KMS-11 (cell line): ENCODE results near the gene GALNS.

Experiments used
- H2AFZ ChIP-seq: fragments of 200-600 bp; sonication (generic); 2 replicates; pipeline ENCODE4 v1.6.1; 2016; ENCODE audit warnings: antibody characterized with exemption, mixed run types, low read depth
- H3K27ac ChIP-seq: fragments of 200-600 bp; sonication (generic); 2 replicates; pipeline ENCODE4 v1.6.1; 2016; ENCODE audit warnings: mild to moderate bottlenecking, mixed run types
- H3K27me3 ChIP-seq: fragments of 200-600 bp; sonication (generic); 2 replicates; pipeline ENCODE4 v1.6.1; 2017; ENCODE audit warnings: mild to moderate bottlenecking, low read depth, mixed run types, moderate library complexity; ENCODE audit not compliant: insufficient read depth
- H3K36me3 ChIP-seq: fragments of 200-600 bp; sonication (generic); 2 replicates; pipeline ENCODE4 v1.6.1; 2017; ENCODE audit warnings: mild to moderate bottlenecking, mixed run types; ENCODE audit not compliant: insufficient read depth
- H3K4me1 ChIP-seq: fragments of 200-600 bp; sonication (generic); 2 replicates; pipeline ENCODE4 v1.6.1; 2016; ENCODE audit warnings: mild to moderate bottlenecking, low read depth, mixed run types; ENCODE audit not compliant: poor library complexity, severe bottlenecking
- H3K4me2 ChIP-seq: fragments of 200-600 bp; sonication (generic); 2 replicates; pipeline ENCODE4 v1.7.0; 2016; ENCODE audit warnings: mild to moderate bottlenecking, mixed run types
- H3K4me3 ChIP-seq: fragments of 200-600 bp; sonication (generic); IDR thresholded peaks from 2 replicates; pipeline ENCODE4 v1.6.1; 2017; ENCODE audit warnings: low read depth, low read length, mixed read lengths; ENCODE audit not compliant: insufficient read depth
- H3K79me2 ChIP-seq: fragments of 200-600 bp; sonication (generic); 2 replicates; pipeline ENCODE4 v1.6.1; 2016; ENCODE audit warnings: low read depth, mixed run types; ENCODE audit not compliant: insufficient read depth
- H3K9ac ChIP-seq: fragments of 200-600 bp; sonication (generic); 2 replicates; pipeline ENCODE4 v1.6.1; 2016; ENCODE audit warnings: mild to moderate bottlenecking, mixed run types
- H4K20me1 ChIP-seq: fragments of 200-600 bp; sonication (generic); 2 replicates; pipeline ENCODE4 v1.6.1; 2016; ENCODE audit warnings: mild to moderate bottlenecking, mixed run types; ENCODE audit not compliant: insufficient read depth
- CTCF ChIP-seq: fragments of 200-600 bp; sonication (generic); conservative IDR thresholded peaks from 2 replicates; pipeline ENCODE4 v1.6.1; 2017; ENCODE audit warnings: low read depth, mild to moderate bottlenecking, antibody characterized with exemption, low read length, moderate library complexity, mixed read lengths

The GALNS gene

GRCh38 chr16:88879788-88880055, 23.0 kb upstream of the GALNS start:
- peaks cover 52% of the 10 kb centered on the region for H3K27me3 ChIP-seq
- no peak overlapping the region for H3K4me3 ChIP-seq
- TF ChIP-seq CTCF, result no peak
- H3K4me2 ChIP-seq, result no peak overlapping the region
- peaks cover 15% of the 10 kb centered on the region for H3K4me1 ChIP-seq
- no peaks in the 10 kb centered on the region for H3K79me2 ChIP-seq
- no peak overlapping the region for H3K9ac ChIP-seq
- H3K36me3 ChIP-seq, result no peaks in the 10 kb centered on the region
- no peak overlapping the region for H3K27ac ChIP-seq
- no peak overlapping the region for H2AFZ ChIP-seq
- H4K20me1 ChIP-seq, result no peaks in the 10 kb centered on the region

GRCh38 chr16:88878967-88879787, 22.4 kb upstream of the GALNS start:
- no peak overlapping the region for H3K9ac ChIP-seq
- no peak overlapping the region for H2AFZ ChIP-seq
- no peaks in the 10 kb centered on the region for H4K20me1 ChIP-seq
- no peaks in the 10 kb centered on the region for H3K36me3 ChIP-seq
- H3K4me2 ChIP-seq, result no peak overlapping the region
- no peak for TF ChIP-seq CTCF
- no peak overlapping the region for H3K27ac ChIP-seq
- no peaks in the 10 kb centered on the region for H3K79me2 ChIP-seq
- peaks cover 52% of the 10 kb centered on the region for H3K27me3 ChIP-seq
- H3K4me3 ChIP-seq, result no peak overlapping the region
- H3K4me1 ChIP-seq, result peaks cover 15% of the 10 kb centered on the region

- no peak for TF ChIP-seq CTCF
- H3K9ac ChIP-seq, result no peak overlapping the region
- H3K4me1 ChIP-seq, result peaks cover 15% of the 10 kb centered on the region
- no peak overlapping the region for H3K27ac ChIP-seq
- peaks cover 56% of the 10 kb centered on the region for H3K27me3 ChIP-seq
- no peak overlapping the region for H3K4me2 ChIP-seq
- H3K36me3 ChIP-seq, result no peaks in the 10 kb centered on the region
- H3K4me3 ChIP-seq, result no peak overlapping the region
- no peaks in the 10 kb centered on the region for H3K79me2 ChIP-seq
- no peaks in the 10 kb centered on the region for H4K20me1 ChIP-seq
- no peak overlapping the region for H2AFZ ChIP-seq
These were observed 21.6 kb upstream of the GALNS start for GRCh38 chr16:88878356-88878755.

- Histone ChIP-seq H3K4me2 (no peak overlapping the region), H3K4me1 (peaks cover 15% of the 10 kb centered on the region), H4K20me1 (no peaks in the 10 kb centered on the region), H3K27me3 (peaks cover 59% of the 10 kb centered on the region), H3K4me3 (no peak overlapping the region), H3K79me2 (no peaks in the 10 kb centered on the region), H3K36me3 (no peaks in the 10 kb centered on the region), H2AFZ (no peak overlapping the region), H3K9ac (no peak overlapping the region), H3K27ac (no peak overlapping the region)
- TF ChIP-seq CTCF, result no peak
These were observed 21.0 kb upstream of the GALNS start for GRCh38 chr16:88877564-88878289.
